Breast epithelium (tissue), 4 donors: ENCODE data around the gene CCDC178. TPM values are rescaled to one million over a fixed set of nuclear protein-coding genes. Genes with fewer than 3 reads are reported as not detected.

Experiments used
- DNase-seq, 2 donors: peaks; one replicate each; pipeline ENCODE4 v3.0.0-alpha.2; 2019; ENCODE audit warnings: low spot score in 2 of 2
- H3K27ac ChIP-seq, 2 donors: fragments of 200-600 bp; sonication (generic) in 1 of 2; one replicate each; pipeline ENCODE4 v1.5.1; 2016 to 2019; ENCODE audit warnings: mild to moderate bottlenecking in 1 of 2
- H3K27me3 ChIP-seq, 2 donors: fragments of 200-600 bp; sonication (generic) in 1 of 2; one replicate each; pipeline versions ENCODE4 v1.5.1 to v1.6.0; 2017 to 2019; ENCODE audit warnings: control low read depth in 1 of 2, mild to moderate bottlenecking in 1 of 2
- H3K36me3 ChIP-seq: fragments of 200-600 bp; one replicate; pipeline ENCODE4 v1.5.1; 2019
- H3K4me1 ChIP-seq, 2 donors: fragments of 200-600 bp; sonication (generic); one replicate each; pipeline ENCODE4 v1.5.1; 2016 to 2019; ENCODE audit warnings: control low read depth in 1 of 2
- H3K4me3 ChIP-seq, 3 donors: fragments of 200-600 bp; sonication (generic); 1 replicate in 2 of 3; 2 replicates in 1 of 3; pipeline ENCODE4 v1.5.1; 2016 to 2019; ENCODE audit warnings: mild to moderate bottlenecking in 3 of 3, moderate library complexity in 2 of 3
- H3K9me3 ChIP-seq, 2 donors: fragments of 200-600 bp; sonication (generic) in 1 of 2; one replicate each; pipeline ENCODE4 v1.5.1; 2016 to 2019; ENCODE audit warnings: control low read depth in 1 of 2
- CTCF ChIP-seq, 3 donors: fragments of 450-650 bp; IDR thresholded peaks; one replicate each; pipeline ENCODE4 v1.5.1; 2016 to 2017; ENCODE audit warnings: antibody characterized with exemption in 3 of 3, mild to moderate bottlenecking in 3 of 3, moderate library complexity in 3 of 3
- POLR2A ChIP-seq: fragments of 450-650 bp; IDR thresholded peaks from one replicate; pipeline ENCODE4 v1.6.1; 2016; ENCODE audit warnings: antibody characterized with exemption, mild to moderate bottlenecking, moderate library complexity
- POLR2AphosphoS5 ChIP-seq, 3 donors: sonication (generic); formaldehyde crosslinking; IDR thresholded peaks; one replicate each; pipeline ENCODE4 v1.6.1; 2017; ENCODE audit warnings: antibody characterized with exemption in 3 of 3
- intact Hi-C: fragments of 100-400 bp; cut with DNase I; formaldehyde crosslinking; loops from one replicate; pipeline ENCODE4 v1.15.1; 2023; ENCODE audit warnings: low total_unique reads
- total RNA-seq, 3 donors: library from RNA; depleted of rRNA; stranded (reverse); fragments of >200 nt; gene quantifications; one replicate each; pipeline ENCODE4 v1.1.0, GENCODE V29; 2016

The CCDC178 gene
- total RNA-seq, 3 donors from 2014 or later = 1.6 to 4.6 (median 3.5) TPM

- Histone ChIP-seq H3K27ac (no peak overlapping the region), H3K9me3 (no peaks in the 10 kb centered on the region), H3K36me3 (no peaks in the 10 kb centered on the region), H3K4me3 (no peak overlapping the region), H3K27me3 (no peaks in the 10 kb centered on the region), H3K4me1 (no peaks in the 10 kb centered on the region)
- intact Hi-C loops = no loop called here
- no peak for TF ChIP-seq POLR2A
- TF ChIP-seq CTCF (IDR thresholded peaks at IDR 0.05) = no peak
- TF ChIP-seq POLR2AphosphoS5 (IDR thresholded peaks at IDR 0.05) = no peak
- DNase-seq = no peak
These were observed 509.7 kb downstream of the CCDC178 start for GRCh38 chr18:32930695-32931301.

GRCh38 chr18:32929213-32929612 is 511.3 kb downstream of the CCDC178 start:
- H3K27ac ChIP-seq = no peak overlapping the region
- H3K4me3 ChIP-seq = no peak overlapping the region
- H3K4me1 ChIP-seq = no peaks in the 10 kb centered on the region
- no peaks in the 10 kb centered on the region for H3K36me3 ChIP-seq
- H3K27me3 ChIP-seq = no peaks in the 10 kb centered on the region
- TF ChIP-seq CTCF (IDR thresholded peaks at IDR 0.05) (no peak), POLR2A (no peak), POLR2AphosphoS5 (IDR thresholded peaks at IDR 0.05) (no peak)
- intact Hi-C loops = no loop called here
- no peak for DNase-seq
- no peaks in the 10 kb centered on the region for H3K9me3 ChIP-seq

- no peaks in the 10 kb centered on the region for H3K36me3 ChIP-seq
- no peak overlapping the region for H3K27ac ChIP-seq
- no peaks in the 10 kb centered on the region for H3K9me3 ChIP-seq
- no peaks in the 10 kb centered on the region for H3K4me1 ChIP-seq
- no peak for DNase-seq
- TF ChIP-seq POLR2A = no peak
- TF ChIP-seq CTCF (IDR thresholded peaks at IDR 0.05) = no peak
- TF ChIP-seq POLR2AphosphoS5 (IDR thresholded peaks at IDR 0.05) = no peak
- H3K4me3 ChIP-seq = no peak overlapping the region
- no peaks in the 10 kb centered on the region for H3K27me3 ChIP-seq
- intact Hi-C loops = no loop called here
These were observed 517.5 kb downstream of the CCDC178 start for GRCh38 chr18:32922951-32923430.

GRCh38 chr18:32920796-32921787 is 519.4 kb downstream of the CCDC178 start:
- Histone ChIP-seq H3K27me3 (no peaks in the 10 kb centered on the region), H3K4me1 (no peaks in the 10 kb centered on the region), H3K9me3 (no peaks in the 10 kb centered on the region), H3K27ac (no peak overlapping the region), H3K4me3 (no peak overlapping the region), H3K36me3 (no peaks in the 10 kb centered on the region)
- DNase-seq = no peak
- intact Hi-C loops = no loop called here
- TF ChIP-seq POLR2A = no peak
- no peak for TF ChIP-seq POLR2AphosphoS5 (IDR thresholded peaks at IDR 0.05)
- no peak for TF ChIP-seq CTCF (IDR thresholded peaks at IDR 0.05)

GRCh38 chr18:32919799-32920198 is 520.7 kb downstream of the CCDC178 start:
- Histone ChIP-seq H3K27me3 (no peaks in the 10 kb centered on the region), H3K27ac (no peak overlapping the region), H3K9me3 (no peaks in the 10 kb centered on the region), H3K36me3 (no peaks in the 10 kb centered on the region), H3K4me3 (no peak overlapping the region), H3K4me1 (no peaks in the 10 kb centered on the region)
- DNase-seq = no peak
- TF ChIP-seq CTCF (IDR thresholded peaks at IDR 0.05) (peak in 1 of 3 donors; percentile 12), POLR2A (no peak)
- intact Hi-C loops = no loop called here
